Embryonic facial prominence (tissue), 1 donor: ENCODE results near the gene STK32C.
"Not testable (repeated sequence)": the region's sequence is repeated elsewhere in the genome, so short reads cannot be mapped to it uniquely, and the experiment has no call there.

Experiments used
- DNase-seq: peaks from one replicate; pipeline ENCODE4 v3.0.0-alpha.2; 2016; ENCODE audit errors: extremely low spot score

The STK32C gene

GRCh38 chr10:132267916-132268315 is 39.8 kb downstream of the STK32C start:
- not testable (repeated sequence) for DNase-seq

GRCh38 chr10:132266594-132267161 is 41.1 kb downstream of the STK32C start:
- no peak for DNase-seq

GRCh38 chr10:132265890-132266496 is 41.8 kb downstream of the STK32C start:
- DNase-seq: no peak

- DNase-seq: no peak
These were observed 42.5 kb downstream of the STK32C start for GRCh38 chr10:132264966-132265889.

GRCh38 chr10:132264306-132264950 is 43.3 kb downstream of the STK32C start:
- no peak for DNase-seq

GRCh38 chr10:132263866-132264265 is 43.9 kb downstream of the STK32C start:
- no peak for DNase-seq

- no peak for DNase-seq
These were observed 47.9 kb downstream of the STK32C start for GRCh38 chr10:132259702-132260482.

- no peak for DNase-seq
These were observed 49.3 kb downstream of the STK32C start for GRCh38 chr10:132258423-132258822.

- DNase-seq: no peak
These were observed 49.8 kb downstream of the STK32C start for GRCh38 chr10:132257907-132258306.

GRCh38 chr10:132257271-132257670 is 50.5 kb downstream of the STK32C start:
- DNase-seq: no peak

GRCh38 chr10:132256866-132257265 is 50.9 kb downstream of the STK32C start:
- DNase-seq: no peak

- DNase-seq: no peak
These were observed 52.0 kb downstream of the STK32C start for GRCh38 chr10:132255489-132256344.

GRCh38 chr10:132254841-132255240 is 52.9 kb downstream of the STK32C start:
- DNase-seq: no peak

- no peak for DNase-seq
These were observed 54.6 kb downstream of the STK32C start for GRCh38 chr10:132253092-132253687.

- no peak for DNase-seq
These were observed 55.3 kb downstream of the STK32C start for GRCh38 chr10:132252412-132252811.

- DNase-seq: no peak
These were observed 55.8 kb downstream of the STK32C start for GRCh38 chr10:132251928-132252327.

GRCh38 chr10:132250481-132251475 is 57.0 kb downstream of the STK32C start:
- no peak for DNase-seq

- DNase-seq: no peak
These were observed 57.9 kb downstream of the STK32C start for GRCh38 chr10:132249824-132250375.
